ENCODE measurements around the gene TAS2R19. TPM values are rescaled to one million over a fixed set of nuclear protein-coding genes. Genes with fewer than 3 reads are reported as not detected.
"Not testable (repeated sequence)": the region's sequence is repeated elsewhere in the genome, so short reads cannot be mapped to it uniquely, and the experiment has no call there.

The TAS2R19 gene
- 3.1 and 3.5 TPM in 2 replicates for total RNA-seq

- intact Hi-C loops (cut with micrococcal nuclease): no loop called here
Observed at GRCh38 chr12:11022520-11022919, at the start of gene TAS2R19. Gene TAS2R19 (minus strand): TSS chr12:11022620. CDS start chr12:11022571, 49 bp downstream.

GRCh38 chr12:11071414-11071813, 49.0 kb upstream of the TAS2R19 start:
- intact Hi-C loops (cut with micrococcal nuclease): no loop called here

- intact Hi-C loops (cut with micrococcal nuclease): no loop called here
Observed at GRCh38 chr12:11070999-11071398, 48.6 kb upstream of the TAS2R19 start.

- intact Hi-C loops (cut with micrococcal nuclease): loop anchor here (2.0 kb wide), 1 partner anchor 55 kb away; no protein-coding TSS in a partner anchor
Observed at GRCh38 chr12:11069854-11070365, 47.5 kb upstream of the TAS2R19 start.

- intact Hi-C loops (cut with micrococcal nuclease): no loop called here
Observed at GRCh38 chr12:11067514-11067913, 45.1 kb upstream of the TAS2R19 start.

GRCh38 chr12:11062194-11062593, 39.8 kb upstream of the TAS2R19 start, which contains the start of gene TAS2R46:
Gene TAS2R46 (minus strand): TSS chr12:11062294. CDS start chr12:11062294, 0 bp downstream.
- intact Hi-C loops (cut with micrococcal nuclease): not testable (repeated sequence)

- intact Hi-C loops (cut with micrococcal nuclease): no loop called here
Observed at GRCh38 chr12:11059784-11060183, 37.4 kb upstream of the TAS2R19 start.

- intact Hi-C loops (cut with micrococcal nuclease): no loop called here
Observed at GRCh38 chr12:11059041-11059440, 36.6 kb upstream of the TAS2R19 start.

- intact Hi-C loops (cut with micrococcal nuclease): no loop called here
Observed at GRCh38 chr12:11055306-11055705, 32.9 kb upstream of the TAS2R19 start.

- intact Hi-C loops (cut with micrococcal nuclease): not testable (repeated sequence)
Observed at GRCh38 chr12:11049806-11050531, 27.5 kb upstream of the TAS2R19 start.

GRCh38 chr12:11041366-11041765, 18.9 kb upstream of the TAS2R19 start:
- intact Hi-C loops (cut with micrococcal nuclease): not testable (repeated sequence)

GRCh38 chr12:11040162-11040561, 17.7 kb upstream of the TAS2R19 start:
- intact Hi-C loops (cut with micrococcal nuclease): no loop called here

GRCh38 chr12:11039171-11039570, 16.8 kb upstream of the TAS2R19 start:
- intact Hi-C loops (cut with micrococcal nuclease): no loop called here

GRCh38 chr12:11033959-11034358, 11.5 kb upstream of the TAS2R19 start:
- intact Hi-C loops (cut with micrococcal nuclease): not testable (repeated sequence)

- intact Hi-C loops (cut with micrococcal nuclease): no loop called here
Observed at GRCh38 chr12:11031307-11031706, 8.9 kb upstream of the TAS2R19 start, which contains the start of gene TAS2R31. Gene TAS2R31 (minus strand): TSS chr12:11031407. CDS start chr12:11031335, 72 bp downstream.

- intact Hi-C loops (cut with micrococcal nuclease): no loop called here
Observed at GRCh38 chr12:11026118-11026517, 3.7 kb upstream of the TAS2R19 start.

GRCh38 chr12:11023387-11023786, 967 bp upstream of the TAS2R19 start:
- intact Hi-C loops (cut with micrococcal nuclease): no loop called here

- intact Hi-C loops (cut with micrococcal nuclease): no loop called here
Observed at GRCh38 chr12:11016937-11017336, 5.5 kb downstream of the TAS2R19 start.

GRCh38 chr12:11015775-11016430, 6.5 kb downstream of the TAS2R19 start:
- intact Hi-C loops (cut with micrococcal nuclease): loop anchor here (2.0 kb wide), 1 partner anchor 53 kb away; no protein-coding TSS in a partner anchor

- intact Hi-C loops (cut with micrococcal nuclease): loop anchor here (2.0 kb wide), 1 partner anchor 55 kb away; no protein-coding TSS in a partner anchor
Observed at GRCh38 chr12:11014234-11014633, 8.2 kb downstream of the TAS2R19 start.

GRCh38 chr12:11007608-11008007, 14.8 kb downstream of the TAS2R19 start:
- intact Hi-C loops (cut with micrococcal nuclease): no loop called here

GRCh38 chr12:10998204-10998603, 24.2 kb downstream of the TAS2R19 start, which contains the start of gene TAS2R20:
Gene TAS2R20 (minus strand): TSS chr12:10998304. CDS start chr12:10997875, 429 bp downstream.
- intact Hi-C loops (cut with micrococcal nuclease): no loop called here

All from T-helper 2 cell treated with Interferon-gamma antibody and Interleukin-4, amounts not matched to agents 100 ng/mL and 5 ng/mL, for 36 hours (primary cell).